ENCODE results near the gene SPEN. TPM values are rescaled to one million over a fixed set of nuclear protein-coding genes. Genes with fewer than 3 reads are reported as not detected.

Gene SPEN
- total and polyA plus RNA-seq, 2 of the 13 experiments (the other 11 are each of a cell fraction or from before 2014, with no cell fraction given) = 4.8 to 14.0 TPM

GRCh38 chr1:15975805-15976680 is 128.5 kb downstream of the SPEN start, which contains the start of gene ZBTB17:
Gene ZBTB17 (minus strand): TSS chr1:15976101. CDS start chr1:15948495, 27,606 bp downstream.
- no peaks in the 10 kb centered on the region for H3K27me3 ChIP-seq (ENCODE audit: control insufficient read depth in 1 of 2, insufficient read depth in 2 of 2, low read length in 2 of 2)
- peaks cover 2 to 12% of the 10 kb centered on the region in 2 experiments; a peak in 4 of 5 replicates for H3K36me3 ChIP-seq (replicated peaks in 1 of 2; ENCODE audit: control insufficient read depth in 1 of 2, insufficient read depth in 2 of 2, low read length in 2 of 2)
- H3K4me1 ChIP-seq (ENCODE audit: insufficient read depth, low read length) = peaks cover 38% of the 10 kb centered on the region
- DNase-seq (ENCODE audit: low spot score) (peak; percentile 85), FAIRE-seq (no peak), ATAC-seq (peak; percentile 93)
- H3K4me2 ChIP-seq (ENCODE audit: low read depth, low read length) = peak within 1 kb of the TSS; percentile 92
- H4K20me1 ChIP-seq (ENCODE audit: insufficient read depth, low read length) = no peaks in the 10 kb centered on the region
- POLR2A ChIA-PET = interaction anchor here (1.0 to 2.1 kb wide), 9 partner anchors 10 to 294 kb away, joined by 3 to 10 read pairs (median 3); partner anchors contain the start of genes SPEN and SRARP
- WGBS (ENCODE audit: low lambda C conversion rate) = 2% methylated on average over 21 of the region's 47 CpGs
- H2AFZ ChIP-seq (ENCODE audit: low read length) = peak within 1 kb of the TSS; percentile 79
- intact Hi-C loops (cut with micrococcal nuclease; ENCODE audit: unreplicated experiment) (no loop called here), in situ Hi-C loops (cut with HindIII; ENCODE audit: extremely low pct_ligation_motif_present, low pct_unique_long_range_greater_than_20kb) (no loop called here)
- peak within 1 kb of the TSS; percentile 71 for H3K27ac ChIP-seq (ENCODE audit: extremely low read length, insufficient read depth, low read length)
- no TSS peak for BruUV-seq (replicated peaks)
- H3K9ac ChIP-seq (ENCODE audit: insufficient read depth, low read depth, low read length) = peak within 1 kb of the TSS; percentile 72
- H3K79me2 ChIP-seq (ENCODE audit: insufficient read depth, low read length) = peaks cover 16% of the 10 kb centered on the region
- H3K4me3 ChIP-seq (replicated peaks in 1 of 3; ENCODE audit: insufficient read depth in 1 of 3, low read depth in 2 of 3, low read length in 3 of 3) = peak within 1 kb of the TSS; percentile 87 to 97 (median 94)
- CTCF ChIA-PET (ENCODE audit: low intra/inter-chr PET ratio, low total read pairs) = no interaction called here
- no peaks in the 10 kb centered on the region for H3K9me3 ChIP-seq (ENCODE audit: low read length)
- TF ChIP-seq YEATS2 (CRISPR knock-in tag; IDR thresholded peaks at IDR 0.05; ENCODE audit: borderline replicate concordance) = peak; percentile 51; the same call in 1 of the 2 replicates
- TF ChIP-seq PHB2 (IDR thresholded peaks at IDR 0.05; ENCODE audit: partially characterized antibody) = no peak
- peak; percentile 49; the same call in 1 of the 2 replicates for TF ChIP-seq ZNF614 (CRISPR knock-in tag; IDR thresholded peaks at IDR 0.05; ENCODE audit: borderline replicate concordance)
- TF ChIP-seq MAZ (IDR thresholded peaks at IDR 0.05; ENCODE audit: borderline replicate concordance, low read depth, low read length) = no peak
- peak; percentile 55; the same call in 1 of the 2 replicates for TF ChIP-seq MAZ (CRISPR knock-in tag; IDR thresholded peaks at IDR 0.05; ENCODE audit: low read depth)
- TF ChIP-seq BCL3 (CRISPR knock-in tag; IDR thresholded peaks at IDR 0.05) = no peak
- TF ChIP-seq, protein P1, sequence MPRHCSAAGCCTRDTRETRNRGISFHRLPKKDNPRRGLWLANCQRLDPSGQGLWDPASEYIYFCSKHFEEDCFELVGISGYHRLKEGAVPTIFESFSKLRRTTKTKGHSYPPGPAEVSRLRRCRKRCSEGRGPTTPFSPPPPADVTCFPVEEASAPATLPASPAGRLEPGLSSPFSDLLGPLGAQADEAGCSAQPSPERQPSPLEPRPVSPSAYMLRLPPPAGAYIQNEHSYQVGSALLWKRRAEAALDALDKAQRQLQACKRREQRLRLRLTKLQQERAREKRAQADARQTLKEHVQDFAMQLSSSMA (CRISPR knock-in tag; IDR thresholded peaks at IDR 0.05) = 0 out of 2 replicates have a peak, but pooled peaks have one; percentile 36
- TF ChIP-seq ELF3 (CRISPR knock-in tag; IDR thresholded peaks at IDR 0.05) = peak; percentile 40; the same call in 1 of the 2 replicates
- TF ChIP-seq NKX3-1 (CRISPR knock-in tag; IDR thresholded peaks at IDR 0.05) = no peak
- no peak; the same call in 1 of the 2 replicates for TF ChIP-seq TFDP2 (CRISPR knock-in tag; IDR thresholded peaks at IDR 0.05)
- TF ChIP-seq POLR2AphosphoS5 (IDR thresholded peaks at IDR 0.05; ENCODE audit: low read depth, low read length) = peak; percentile 87
- TF ChIP-seq SNAI1 (CRISPR knock-in tag; IDR thresholded peaks at IDR 0.05; ENCODE audit: borderline replicate concordance) = no peak; the same call in 1 of the 2 replicates
- TF ChIP-seq, protein P2, sequence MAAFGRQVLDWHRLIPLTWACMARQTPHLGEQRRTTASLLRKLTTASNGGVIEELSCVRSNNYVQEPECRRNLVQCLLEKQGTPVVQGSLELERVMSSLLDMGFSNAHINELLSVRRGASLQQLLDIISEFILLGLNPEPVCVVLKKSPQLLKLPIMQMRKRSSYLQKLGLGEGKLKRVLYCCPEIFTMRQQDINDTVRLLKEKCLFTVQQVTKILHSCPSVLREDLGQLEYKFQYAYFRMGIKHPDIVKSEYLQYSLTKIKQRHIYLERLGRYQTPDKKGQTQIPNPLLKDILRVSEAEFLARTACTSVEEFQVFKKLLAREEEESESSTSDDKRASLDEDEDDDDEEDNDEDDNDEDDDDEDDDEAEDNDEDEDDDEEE (CRISPR knock-in tag; IDR thresholded peaks at IDR 0.05) = no peak
- TF ChIP-seq RELA (CRISPR knock-in tag; IDR thresholded peaks at IDR 0.05) = no peak
- TF ChIP-seq ZFX (CRISPR knock-in tag; IDR thresholded peaks at IDR 0.05; ENCODE audit: low read depth) = peak; percentile 79
- no peak for TF ChIP-seq ZNF878 (CRISPR knock-in tag; IDR thresholded peaks at IDR 0.05)
- no peak for TF ChIP-seq HNF4G (IDR thresholded peaks at IDR 0.05; ENCODE audit: borderline replicate concordance, low read depth, low read length)
- TF ChIP-seq HNF4G (CRISPR knock-in tag; IDR thresholded peaks at IDR 0.05; ENCODE audit: borderline replicate concordance, low read depth) = no peak
- peak; percentile 88; the same call in 1 of the 2 replicates for TF ChIP-seq ZNF772 (CRISPR knock-in tag; IDR thresholded peaks at IDR 0.05)
